DMS 273 (cell line): ENCODE measurements around the gene DDIT4.
A peak's percentile ranks its signal among the peaks of the same experiment; 100 is the strongest.
"Not testable (repeated sequence)": the region's sequence is repeated elsewhere in the genome, so short reads cannot be mapped to it uniquely, and the experiment has no call there.

Source experiments
- DNase-seq: peaks from one replicate; lab custom pipeline; 2025; ENCODE audit not compliant: unreplicated experiment; lab: John Stamatoyannopoulos, UW

DDIT4 gene

GRCh38 chr10:72292223-72292691 lies 18.5 kb downstream of the DDIT4 start:
- DNase-seq, result no peak

GRCh38 chr10:72295330-72295910 lies 21.7 kb downstream of the DDIT4 start:
- no peak for DNase-seq

- DNase-seq, result not testable (repeated sequence)
Measured at GRCh38 chr10:72296829-72297280, 23.1 kb downstream of the DDIT4 start.

- peak; percentile 75 for DNase-seq
Measured at GRCh38 chr10:72297281-72297804, 23.6 kb downstream of the DDIT4 start.

- peak; percentile 97 for DNase-seq
Measured at GRCh38 chr10:72297805-72298591, 24.3 kb downstream of the DDIT4 start.

DNA sequence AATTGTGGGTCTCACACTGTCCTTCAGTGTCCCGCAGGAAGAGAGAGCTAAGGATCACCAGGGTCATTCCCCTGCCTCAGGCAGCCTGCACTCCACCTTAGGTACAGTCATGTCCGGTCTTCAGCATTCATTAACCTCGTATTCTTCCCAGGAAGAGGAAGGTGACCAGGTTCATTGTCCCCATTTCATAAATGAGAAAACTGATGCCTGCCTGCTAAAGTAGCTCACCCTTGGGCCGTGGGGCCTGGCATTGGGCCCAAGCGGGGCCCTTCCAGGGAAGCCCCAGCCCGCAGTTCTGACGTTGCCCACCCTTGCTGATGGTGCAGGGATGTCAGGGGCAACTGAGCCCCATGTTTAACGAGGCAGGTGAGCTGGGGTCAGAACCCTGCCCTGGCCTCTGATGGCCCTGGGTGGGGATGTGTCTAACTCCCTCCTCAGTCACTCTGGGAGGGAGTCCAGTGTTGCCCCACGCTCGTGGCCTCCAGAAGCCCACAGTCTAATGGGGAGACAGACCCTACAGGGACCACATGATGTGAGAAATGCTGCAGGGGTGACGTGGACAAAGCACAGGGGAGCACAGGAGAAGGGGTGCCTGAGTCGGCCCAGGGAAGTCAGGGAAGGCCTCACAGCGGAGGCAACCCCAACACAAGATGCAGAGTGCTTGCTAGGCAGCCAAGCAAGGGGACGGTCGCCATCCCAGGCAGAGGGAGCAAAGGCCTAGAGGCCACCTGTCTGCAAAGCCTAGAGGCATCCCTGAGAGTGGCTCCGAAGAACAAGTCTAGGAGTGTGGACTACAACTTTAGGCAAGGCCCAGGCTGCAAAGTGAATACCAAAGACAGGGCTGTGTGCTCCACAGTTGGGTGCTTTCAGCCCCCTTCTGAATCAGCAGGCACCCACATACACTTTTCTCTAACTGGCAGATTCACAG lies 25.1 kb downstream of the DDIT4 start:
- DNase-seq, result no peak

DNA sequence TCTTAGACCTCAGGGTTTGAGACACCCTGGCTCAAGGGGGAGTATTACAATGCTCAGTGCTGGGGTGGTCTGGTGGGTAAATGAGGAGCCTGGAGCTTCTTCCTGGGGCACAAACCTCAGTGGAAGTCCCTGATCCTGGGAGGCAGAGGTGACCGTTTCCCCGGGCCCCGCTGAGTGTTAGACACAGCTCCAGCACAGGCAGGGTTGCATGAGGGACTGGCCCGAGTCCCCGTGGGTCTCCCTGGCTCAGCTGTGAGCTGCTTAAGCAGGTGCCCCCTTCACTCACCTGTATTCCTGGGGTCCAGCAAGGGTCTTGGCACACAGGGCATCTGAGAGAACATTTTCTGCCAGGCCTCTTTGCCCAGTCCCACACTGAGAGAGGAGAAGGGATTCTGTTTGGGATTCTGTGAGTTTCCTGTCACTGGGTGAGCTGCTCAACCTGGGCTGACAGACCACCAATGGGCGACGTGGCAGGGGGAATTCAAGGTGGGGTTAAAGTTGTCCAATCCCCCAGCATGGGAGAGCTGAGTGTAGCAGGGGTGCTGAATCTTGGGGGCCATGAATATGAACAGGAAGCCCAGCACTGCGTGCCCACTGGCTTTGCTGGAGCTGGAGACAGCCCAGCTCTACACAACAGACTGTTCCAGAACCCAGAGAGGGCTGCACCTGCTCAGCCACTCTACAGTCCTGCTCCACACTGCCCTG lies 29.9 kb downstream of the DDIT4 start:
- DNase-seq, result no peak

- no peak for DNase-seq
Measured at GRCh38 chr10:72306215-72306760, 32.6 kb downstream of the DDIT4 start.

GRCh38 chr10:72307711-72308110 lies 34.0 kb downstream of the DDIT4 start:
- DNase-seq, result not testable (repeated sequence)

- DNase-seq, result no peak
Measured at GRCh38 chr10:72308320-72308987, 34.7 kb downstream of the DDIT4 start.

DNA sequence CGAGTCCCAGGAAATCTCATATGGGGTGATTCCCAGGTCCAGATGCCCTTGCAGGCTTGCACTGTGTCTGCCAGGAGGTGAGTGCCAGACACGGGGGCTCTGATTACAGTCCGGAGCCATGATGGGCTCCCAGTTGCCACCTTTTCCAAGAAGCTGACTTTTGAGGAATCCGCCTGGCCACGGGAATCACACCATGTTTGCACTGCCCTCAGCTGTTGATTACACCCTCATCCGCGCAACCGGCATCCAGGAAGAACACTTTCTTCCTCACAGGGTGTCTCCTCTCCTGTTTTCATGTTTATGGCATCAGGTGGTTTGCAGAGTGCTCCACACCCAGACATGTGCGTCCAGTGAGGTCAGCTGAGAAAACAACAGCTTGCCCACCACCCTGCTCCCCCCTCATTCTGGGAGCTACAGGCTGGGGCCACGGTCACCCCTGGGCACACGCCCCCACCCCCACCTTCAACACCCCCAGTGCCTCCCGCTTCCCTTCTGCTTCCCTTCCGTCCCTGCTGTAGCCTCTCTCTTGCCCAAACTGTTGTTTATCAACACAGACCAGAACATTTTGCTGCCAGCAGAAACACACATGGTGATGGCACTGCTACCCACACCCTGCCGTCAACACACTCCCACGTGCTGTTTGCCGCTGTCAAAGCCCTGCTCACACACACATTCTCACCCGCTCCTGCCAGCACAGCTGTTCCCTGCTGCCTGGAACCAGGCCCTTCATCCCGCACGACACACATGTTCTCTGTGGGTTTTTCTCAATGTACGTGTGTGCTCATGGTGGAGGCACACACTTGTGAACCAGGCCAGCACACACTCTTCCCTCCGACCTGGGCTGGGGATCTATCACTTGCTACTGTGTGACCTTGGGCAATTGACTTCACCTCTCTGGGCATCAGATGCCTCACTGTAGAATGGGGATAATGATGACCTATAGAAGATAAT lies 35.8 kb downstream of the DDIT4 start:
- peak; percentile 34 for DNase-seq

- DNase-seq, result no peak
Measured at GRCh38 chr10:72310241-72310633, 36.5 kb downstream of the DDIT4 start.

- no peak for DNase-seq
Measured at GRCh38 chr10:72310636-72311035, 36.9 kb downstream of the DDIT4 start.

GRCh38 chr10:72311667-72312066 lies 37.9 kb downstream of the DDIT4 start:
- DNase-seq, result no peak

- no peak for DNase-seq
Measured at GRCh38 chr10:72312865-72313391, 39.2 kb downstream of the DDIT4 start.

- no peak for DNase-seq
Measured at GRCh38 chr10:72314263-72314662, 40.5 kb downstream of the DDIT4 start.

DNA sequence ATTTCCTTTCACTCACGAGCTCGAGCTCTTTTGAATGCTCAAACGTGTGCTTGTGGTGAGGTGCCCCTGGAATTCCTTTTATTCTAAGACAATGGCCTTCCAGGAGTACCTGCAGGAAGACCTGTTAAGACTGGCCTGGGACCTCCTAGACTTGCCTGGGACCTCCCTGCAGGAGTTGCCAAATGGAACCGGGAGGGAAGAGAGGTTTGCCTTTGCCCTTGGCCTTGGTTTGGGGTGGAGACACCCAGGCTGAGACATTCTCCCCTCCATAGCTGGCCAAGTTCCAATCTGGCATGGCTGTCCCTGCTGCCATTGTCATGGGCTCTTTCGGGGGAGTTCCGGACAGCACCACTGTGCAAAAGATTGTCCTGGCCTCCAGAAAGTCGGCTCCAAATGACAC lies 41.3 kb downstream of the DDIT4 start:
- DNase-seq, result no peak

DNA sequence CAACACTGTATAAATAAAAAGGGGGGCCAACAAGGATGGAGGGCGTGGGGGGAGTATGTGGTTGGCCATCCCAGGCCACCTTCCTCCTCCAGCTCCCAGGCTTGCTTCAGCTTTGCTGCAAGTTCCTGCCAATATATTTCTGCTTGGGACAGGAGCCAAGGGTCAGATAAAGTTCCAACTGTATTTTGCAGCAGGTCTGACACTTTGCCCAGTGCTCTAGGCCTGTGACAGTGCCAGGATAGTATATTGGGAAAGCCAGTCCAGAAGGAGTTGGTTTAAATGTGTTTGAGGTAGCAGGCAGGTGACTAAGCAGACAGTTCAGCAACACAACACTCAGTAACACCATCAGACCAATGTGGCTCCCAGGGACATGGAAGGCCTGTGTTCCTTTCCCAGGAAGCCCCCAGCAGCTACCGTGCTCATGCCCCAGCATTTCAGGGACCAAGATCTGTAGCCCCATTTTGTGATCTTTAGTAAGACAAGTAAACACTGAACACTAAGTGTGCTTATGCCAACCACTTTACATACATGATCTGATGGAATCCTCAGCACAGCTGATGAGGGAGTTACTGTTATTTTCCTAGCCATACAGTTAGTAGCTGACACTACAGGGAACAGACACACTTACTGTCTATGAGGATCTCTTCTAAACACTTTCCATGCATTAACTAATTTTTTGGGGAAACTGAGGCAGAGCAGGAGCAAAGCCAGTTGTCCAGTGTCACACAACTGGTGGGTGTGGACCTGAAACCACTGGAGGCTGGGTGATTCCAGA lies 42.1 kb downstream of the DDIT4 start:
- DNase-seq, result peak; percentile 54
